Dedifferentiated amniotic fluid mesenchymal stem cell (primary cell): ENCODE measurements around the gene LIMA1.

Source experiments
- DNase-seq: peaks from one replicate; pipeline ENCODE4 v3.0.0-alpha.2; 2016; ENCODE audit errors: extremely low spot score

LIMA1 gene

GRCh38 chr12:50132505-50133135, 150.7 kb downstream of the LIMA1 start:
- peak; percentile 31 for DNase-seq

- no peak for DNase-seq
Observed at GRCh38 chr12:50129290-50129689, 154.0 kb downstream of the LIMA1 start.

- DNase-seq = no peak
Observed at GRCh38 chr12:50127546-50127945, 155.8 kb downstream of the LIMA1 start.
